Muscle layer of duodenum (tissue), 2 donors: Measurements from ENCODE around the gene TUT4.
"Not testable (repeated sequence)": the region's sequence is repeated elsewhere in the genome, so short reads cannot be mapped to it uniquely, and the experiment has no call there.

Experiments used
- H3K27ac ChIP-seq: one replicate; pipeline ENCODE4 v1.7.0; 2013; ENCODE audit warnings: mild to moderate bottlenecking, low read length
- H3K27me3 ChIP-seq: one replicate; pipeline ENCODE4 v1.7.0; 2013; ENCODE audit warnings: low read depth, mild to moderate bottlenecking, control low read depth, low read length
- H3K36me3 ChIP-seq, 2 donors: one replicate each; pipeline ENCODE4 v1.7.0; 2013; ENCODE audit warnings: low read length in 2 of 2, control low read depth in 1 of 2, mild to moderate bottlenecking in 1 of 2; ENCODE audit not compliant: insufficient read depth in 2 of 2, control insufficient read depth in 1 of 2
- H3K4me1 ChIP-seq, 2 donors: one replicate each; pipeline ENCODE4 v1.7.0; 2013; ENCODE audit warnings: low read length in 2 of 2, mild to moderate bottlenecking in 2 of 2, control low read depth in 1 of 2, moderate library complexity in 1 of 2; ENCODE audit not compliant: insufficient read depth in 2 of 2, control insufficient read depth in 1 of 2
- H3K4me3 ChIP-seq, 2 donors: one replicate each; pipeline ENCODE4 v1.7.0; 2013; ENCODE audit warnings: low read length in 2 of 2, low read depth in 1 of 2, mild to moderate bottlenecking in 1 of 2
- H3K9me3 ChIP-seq, 2 donors: one replicate each; pipeline ENCODE4 v1.7.0; 2013; ENCODE audit warnings: low read length in 2 of 2, control low read depth in 1 of 2, mild to moderate bottlenecking in 1 of 2; ENCODE audit not compliant: control insufficient read depth in 1 of 2
- donor health status: healthy.

Gene TUT4

DNA sequence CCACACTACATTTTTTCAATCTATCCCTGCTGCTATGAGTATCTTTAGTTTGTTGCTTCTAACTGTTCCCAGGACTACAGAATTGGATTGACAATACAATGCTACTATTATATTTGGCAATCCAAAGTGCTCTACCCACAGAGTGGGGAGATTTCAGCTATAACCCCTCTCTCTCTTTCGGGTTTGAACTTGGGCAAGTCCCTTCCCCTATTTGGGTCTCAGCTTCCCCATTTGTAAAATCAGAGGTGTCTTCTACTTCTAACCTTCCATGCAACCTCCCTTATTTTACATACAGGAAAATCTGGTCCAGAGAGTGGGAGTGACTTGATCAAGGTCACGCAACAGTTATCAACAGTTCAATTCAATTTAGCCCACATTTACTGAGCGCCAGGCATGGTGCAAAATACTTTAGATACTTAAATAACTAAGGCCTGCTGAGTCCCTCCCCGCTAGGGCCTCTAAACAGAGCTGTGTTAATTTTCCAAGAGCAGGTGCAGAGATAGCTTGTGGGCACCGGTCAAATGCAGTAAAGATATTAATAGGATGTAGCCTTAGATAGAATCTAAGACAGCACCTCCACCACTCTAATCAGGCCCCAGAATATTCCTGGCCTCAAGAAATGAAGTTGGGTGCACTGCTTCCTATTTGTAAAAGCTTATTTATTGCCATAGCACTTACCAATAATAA lies 39.9 kb upstream of the TUT4 start:
- Histone ChIP-seq H3K9me3 (no peaks in the 10 kb centered on the region), H3K4me1 (no peaks in the 10 kb centered on the region), H3K4me3 (no peak overlapping the region), H3K36me3 (no peaks in the 10 kb centered on the region), H3K27ac (no peak overlapping the region), H3K27me3 (no peaks in the 10 kb centered on the region)

GRCh38 chr1:52590266-52590665 lies 37.4 kb upstream of the TUT4 start:
- Histone ChIP-seq H3K27me3 (no peaks in the 10 kb centered on the region), H3K4me1 (no peaks in the 10 kb centered on the region), H3K27ac (no peak overlapping the region), H3K36me3 (no peaks in the 10 kb centered on the region), H3K4me3 (no peak overlapping the region), H3K9me3 (no peaks in the 10 kb centered on the region)

GRCh38 chr1:52588535-52588934 lies 35.6 kb upstream of the TUT4 start:
- no peak overlapping the region for H3K4me3 ChIP-seq
- H3K36me3 ChIP-seq: no peaks in the 10 kb centered on the region
- no peaks in the 10 kb centered on the region for H3K4me1 ChIP-seq
- no peaks in the 10 kb centered on the region for H3K9me3 ChIP-seq
- H3K27ac ChIP-seq: no peak overlapping the region
- H3K27me3 ChIP-seq: no peaks in the 10 kb centered on the region

GRCh38 chr1:52588027-52588426 lies 35.1 kb upstream of the TUT4 start:
- Histone ChIP-seq H3K9me3 (no peaks in the 10 kb centered on the region), H3K27me3 (no peaks in the 10 kb centered on the region), H3K27ac (no peak overlapping the region), H3K4me1 (no peaks in the 10 kb centered on the region), H3K36me3 (no peaks in the 10 kb centered on the region), H3K4me3 (no peak overlapping the region)

DNA sequence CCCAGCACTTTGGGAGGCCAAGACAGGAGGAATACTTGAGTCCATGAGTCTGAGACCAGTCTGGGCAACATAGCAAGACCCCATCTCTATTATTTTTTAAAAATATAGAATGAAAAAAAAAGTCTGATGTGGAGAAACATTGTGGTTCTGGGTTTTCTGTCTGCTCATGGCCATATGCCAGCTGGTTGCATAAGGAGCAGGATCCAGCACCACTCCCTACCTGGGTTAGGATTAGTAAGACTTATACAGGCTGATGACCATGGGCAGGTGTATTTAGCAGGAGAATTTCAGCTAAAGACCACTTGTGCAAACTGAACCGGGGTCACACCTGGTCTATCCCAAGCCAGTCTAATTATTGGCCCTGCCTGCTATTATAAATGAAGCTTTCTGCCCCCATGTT lies 32.6 kb upstream of the TUT4 start:
- Histone ChIP-seq H3K27ac (no peak overlapping the region), H3K9me3 (no peaks in the 10 kb centered on the region), H3K4me3 (no peak overlapping the region), H3K4me1 (no peaks in the 10 kb centered on the region), H3K36me3 (no peaks in the 10 kb centered on the region), H3K27me3 (no peaks in the 10 kb centered on the region)

GRCh38 chr1:52582116-52582696 lies 29.3 kb upstream of the TUT4 start:
- Histone ChIP-seq H3K4me1 (no peaks in the 10 kb centered on the region), H3K27ac (no peak overlapping the region), H3K36me3 (no peaks in the 10 kb centered on the region), H3K9me3 (no peaks in the 10 kb centered on the region), H3K4me3 (no peak overlapping the region), H3K27me3 (no peaks in the 10 kb centered on the region)

GRCh38 chr1:52580283-52580682 lies 27.4 kb upstream of the TUT4 start:
- H3K27ac ChIP-seq: no peak overlapping the region
- no peaks in the 10 kb centered on the region for H3K36me3 ChIP-seq
- no peaks in the 10 kb centered on the region for H3K9me3 ChIP-seq
- no peaks in the 10 kb centered on the region for H3K27me3 ChIP-seq
- H3K4me3 ChIP-seq: no peak overlapping the region
- no peaks in the 10 kb centered on the region for H3K4me1 ChIP-seq

GRCh38 chr1:52579415-52579814 lies 26.5 kb upstream of the TUT4 start:
- no peaks in the 10 kb centered on the region for H3K4me1 ChIP-seq
- no peaks in the 10 kb centered on the region for H3K9me3 ChIP-seq
- no peaks in the 10 kb centered on the region for H3K27me3 ChIP-seq
- no peak overlapping the region for H3K4me3 ChIP-seq
- H3K27ac ChIP-seq: no peak overlapping the region
- H3K36me3 ChIP-seq: no peaks in the 10 kb centered on the region

- not testable (repeated sequence) for H3K4me1 ChIP-seq, H3K36me3 ChIP-seq, H3K4me3 ChIP-seq, H3K27ac ChIP-seq, H3K9me3 ChIP-seq, H3K27me3 ChIP-seq
These were observed 25.2 kb upstream of the TUT4 start for GRCh38 chr1:52578066-52578465.

DNA sequence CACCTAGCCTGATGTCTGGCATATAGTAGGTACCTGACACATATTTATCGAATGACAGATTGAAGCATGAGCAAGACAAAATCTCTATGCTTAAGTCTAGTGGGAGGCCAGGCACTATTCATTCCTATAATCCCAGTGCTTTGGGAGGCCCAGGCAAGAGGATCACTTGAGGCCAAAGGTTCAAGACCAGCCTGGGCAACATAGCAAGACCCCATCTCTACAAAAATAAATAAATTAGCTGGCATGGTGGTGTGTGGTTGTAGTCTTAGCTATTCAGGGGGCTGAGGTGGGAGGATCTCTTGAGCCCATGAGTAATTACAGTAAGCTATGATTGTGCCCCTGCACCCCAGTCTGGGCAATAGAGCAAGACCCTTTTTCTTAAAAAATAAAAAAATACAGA lies 23.2 kb upstream of the TUT4 start:
- H3K27me3 ChIP-seq: no peaks in the 10 kb centered on the region
- no peaks in the 10 kb centered on the region for H3K36me3 ChIP-seq
- no peaks in the 10 kb centered on the region for H3K4me1 ChIP-seq
- H3K4me3 ChIP-seq: no peak overlapping the region
- H3K9me3 ChIP-seq: no peaks in the 10 kb centered on the region
- H3K27ac ChIP-seq: no peak overlapping the region

- Histone ChIP-seq H3K36me3 (no peaks in the 10 kb centered on the region), H3K9me3 (no peaks in the 10 kb centered on the region), H3K27ac (no peak overlapping the region), H3K4me1 (peaks cover 0 to 7% of the 10 kb centered on the region in 2 donors), H3K4me3 (no peak overlapping the region), H3K27me3 (no peaks in the 10 kb centered on the region)
These were observed 21.7 kb upstream of the TUT4 start for GRCh38 chr1:52574594-52574993.

DNA sequence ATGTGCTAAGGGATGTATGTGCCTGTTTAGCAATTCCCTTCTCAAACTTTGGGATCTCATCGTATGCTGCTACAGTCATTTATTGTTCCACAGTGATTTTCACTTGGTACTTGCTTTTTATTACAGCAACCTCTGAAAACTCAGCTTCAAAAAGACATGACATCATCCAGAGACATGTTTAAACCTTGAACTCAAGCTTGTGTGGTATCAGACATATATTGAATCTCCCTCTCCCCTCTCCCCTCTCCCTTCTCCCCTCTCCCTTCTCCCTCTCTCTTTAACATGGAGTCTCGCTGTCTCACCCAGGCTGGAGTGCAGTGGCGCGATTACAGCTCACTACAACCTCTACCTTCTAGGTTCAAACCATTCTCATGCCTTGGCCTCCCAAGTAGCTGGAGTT lies 19.5 kb upstream of the TUT4 start:
- Histone ChIP-seq H3K27me3 (no peaks in the 10 kb centered on the region), H3K4me3 (no peak overlapping the region)

More for the DNA sequence above, 19.5 kb upstream of the TUT4 start:
- H3K36me3 ChIP-seq: no peaks in the 10 kb centered on the region
- H3K9me3 ChIP-seq: no peaks in the 10 kb centered on the region
- H3K4me1 ChIP-seq: peaks cover 0 to 11% of the 10 kb centered on the region in 2 donors
- H3K27ac ChIP-seq: no peak overlapping the region
